HCT116 (cell line): ENCODE results near the gene SLFN12L.

Source experiments
- EGR1 ChIP-seq: IDR thresholded peaks from 2 replicates; pipeline ENCODE4 v1.6.1; 2012; ENCODE audit warnings: low read depth
- EZH2 ChIP-seq: fragments of 200-600 bp; sonication (generic); IDR thresholded peaks from 2 replicates; pipeline ENCODE4 v1.6.1; 2017; ENCODE audit warnings: antibody characterized with exemption, mixed run types
- EZH2phosphoT487 ChIP-seq: fragments of 200-600 bp; IDR thresholded peaks from 2 replicates; pipeline ENCODE4 v1.6.1; 2018; ENCODE audit warnings: antibody characterized with exemption, borderline replicate concordance
- POLR2A ChIP-seq: IDR thresholded peaks from 2 replicates; pipeline ENCODE4 v1.7.0; 2011; ENCODE audit warnings: borderline replicate concordance; ENCODE audit not compliant: insufficient read depth, insufficient read length; ENCODE audit errors: extremely low read depth
- POLR2AphosphoS5 ChIP-seq: IDR thresholded peaks from 2 replicates; pipeline ENCODE4 v1.6.1; 2011; ENCODE audit warnings: mild to moderate bottlenecking, low read depth, low read length, moderate library complexity
- RAD21 ChIP-seq: IDR thresholded peaks from 2 replicates; pipeline ENCODE4 v1.6.1; 2012; ENCODE audit warnings: low read depth, mild to moderate bottlenecking
- SP1 ChIP-seq: IDR thresholded peaks from 2 replicates; pipeline ENCODE4 v1.6.1; 2012; ENCODE audit warnings: low read depth
- SRF ChIP-seq: IDR thresholded peaks from 2 replicates; pipeline ENCODE4 v1.6.1; 2012; ENCODE audit warnings: low read depth
- YY1 ChIP-seq: IDR thresholded peaks from 2 replicates; pipeline ENCODE4 v1.6.1; 2011; ENCODE audit warnings: low read length, low read depth, moderate library complexity, mild to moderate bottlenecking; ENCODE audit not compliant: insufficient replicate concordance; ENCODE audit errors: extremely low read depth
- TF ChIP-seq, protein P1 (sequence below), 3 experiments: fragments of 200-600 bp in 1 of 3; sonication (generic) in 1 of 3; IDR thresholded peaks in 2 of 3; conservative IDR thresholded peaks in 1 of 3; 2 replicates each; pipeline ENCODE4 v1.5.1; 2012 to 2017; ENCODE audit warnings: low read depth in 2 of 3, low read length in 2 of 3, antibody characterized with exemption in 1 of 3, borderline replicate concordance in 1 of 3, control low read depth in 1 of 3, mild to moderate bottlenecking in 1 of 3, mixed read lengths in 1 of 3, mixed run types in 1 of 3, moderate library complexity in 1 of 3; ENCODE audit not compliant: insufficient read depth in 1 of 3
- TF ChIP-seq, protein P2 (sequence below): IDR thresholded peaks from 2 replicates; pipeline ENCODE4 v1.6.1; 2012
- TF ChIP-seq, protein P3 (sequence below): IDR thresholded peaks from 2 replicates; pipeline ENCODE4 v1.6.1; 2012; ENCODE audit warnings: low read depth

DNA sequence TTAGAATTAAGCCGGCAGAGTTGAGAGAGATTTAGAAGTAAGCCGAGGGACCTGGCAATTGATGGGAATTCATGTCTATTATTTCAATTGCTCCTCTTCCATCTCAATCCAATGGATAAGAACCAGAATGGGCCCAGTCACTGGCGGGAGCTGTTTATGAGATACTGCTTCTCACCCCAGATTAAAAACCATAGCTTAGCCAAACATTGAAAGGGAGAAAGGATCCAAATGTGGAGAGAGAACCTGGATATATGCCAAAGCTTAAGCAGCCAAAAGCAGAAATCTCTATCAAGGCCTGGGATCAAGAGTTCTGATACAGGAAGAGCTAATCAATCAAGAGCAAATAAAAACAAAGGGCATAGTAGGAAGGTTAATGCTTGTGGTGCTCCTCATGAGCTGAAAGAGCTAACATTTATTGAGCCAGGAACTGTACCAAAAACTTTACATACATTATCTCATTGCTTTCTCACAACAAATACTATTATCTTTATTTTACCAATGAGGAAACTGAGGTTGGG is 2.8 kb downstream of the SLFN12L start:
- TF ChIP-seq, protein P1, sequence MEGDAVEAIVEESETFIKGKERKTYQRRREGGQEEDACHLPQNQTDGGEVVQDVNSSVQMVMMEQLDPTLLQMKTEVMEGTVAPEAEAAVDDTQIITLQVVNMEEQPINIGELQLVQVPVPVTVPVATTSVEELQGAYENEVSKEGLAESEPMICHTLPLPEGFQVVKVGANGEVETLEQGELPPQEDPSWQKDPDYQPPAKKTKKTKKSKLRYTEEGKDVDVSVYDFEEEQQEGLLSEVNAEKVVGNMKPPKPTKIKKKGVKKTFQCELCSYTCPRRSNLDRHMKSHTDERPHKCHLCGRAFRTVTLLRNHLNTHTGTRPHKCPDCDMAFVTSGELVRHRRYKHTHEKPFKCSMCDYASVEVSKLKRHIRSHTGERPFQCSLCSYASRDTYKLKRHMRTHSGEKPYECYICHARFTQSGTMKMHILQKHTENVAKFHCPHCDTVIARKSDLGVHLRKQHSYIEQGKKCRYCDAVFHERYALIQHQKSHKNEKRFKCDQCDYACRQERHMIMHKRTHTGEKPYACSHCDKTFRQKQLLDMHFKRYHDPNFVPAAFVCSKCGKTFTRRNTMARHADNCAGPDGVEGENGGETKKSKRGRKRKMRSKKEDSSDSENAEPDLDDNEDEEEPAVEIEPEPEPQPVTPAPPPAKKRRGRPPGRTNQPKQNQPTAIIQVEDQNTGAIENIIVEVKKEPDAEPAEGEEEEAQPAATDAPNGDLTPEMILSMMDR (IDR thresholded peaks at IDR 0.05 in 2 of 3, conservative IDR thresholded peaks at IDR 0.05 in 1 of 3; ENCODE audit: borderline replicate concordance in 1 of 3, insufficient read depth in 1 of 3, low read depth in 2 of 3, low read length in 2 of 3): no peak
- TF ChIP-seq, protein P2, sequence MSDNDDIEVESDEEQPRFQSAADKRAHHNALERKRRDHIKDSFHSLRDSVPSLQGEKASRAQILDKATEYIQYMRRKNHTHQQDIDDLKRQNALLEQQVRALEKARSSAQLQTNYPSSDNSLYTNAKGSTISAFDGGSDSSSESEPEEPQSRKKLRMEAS: no peak
- TF ChIP-seq, protein P3, sequence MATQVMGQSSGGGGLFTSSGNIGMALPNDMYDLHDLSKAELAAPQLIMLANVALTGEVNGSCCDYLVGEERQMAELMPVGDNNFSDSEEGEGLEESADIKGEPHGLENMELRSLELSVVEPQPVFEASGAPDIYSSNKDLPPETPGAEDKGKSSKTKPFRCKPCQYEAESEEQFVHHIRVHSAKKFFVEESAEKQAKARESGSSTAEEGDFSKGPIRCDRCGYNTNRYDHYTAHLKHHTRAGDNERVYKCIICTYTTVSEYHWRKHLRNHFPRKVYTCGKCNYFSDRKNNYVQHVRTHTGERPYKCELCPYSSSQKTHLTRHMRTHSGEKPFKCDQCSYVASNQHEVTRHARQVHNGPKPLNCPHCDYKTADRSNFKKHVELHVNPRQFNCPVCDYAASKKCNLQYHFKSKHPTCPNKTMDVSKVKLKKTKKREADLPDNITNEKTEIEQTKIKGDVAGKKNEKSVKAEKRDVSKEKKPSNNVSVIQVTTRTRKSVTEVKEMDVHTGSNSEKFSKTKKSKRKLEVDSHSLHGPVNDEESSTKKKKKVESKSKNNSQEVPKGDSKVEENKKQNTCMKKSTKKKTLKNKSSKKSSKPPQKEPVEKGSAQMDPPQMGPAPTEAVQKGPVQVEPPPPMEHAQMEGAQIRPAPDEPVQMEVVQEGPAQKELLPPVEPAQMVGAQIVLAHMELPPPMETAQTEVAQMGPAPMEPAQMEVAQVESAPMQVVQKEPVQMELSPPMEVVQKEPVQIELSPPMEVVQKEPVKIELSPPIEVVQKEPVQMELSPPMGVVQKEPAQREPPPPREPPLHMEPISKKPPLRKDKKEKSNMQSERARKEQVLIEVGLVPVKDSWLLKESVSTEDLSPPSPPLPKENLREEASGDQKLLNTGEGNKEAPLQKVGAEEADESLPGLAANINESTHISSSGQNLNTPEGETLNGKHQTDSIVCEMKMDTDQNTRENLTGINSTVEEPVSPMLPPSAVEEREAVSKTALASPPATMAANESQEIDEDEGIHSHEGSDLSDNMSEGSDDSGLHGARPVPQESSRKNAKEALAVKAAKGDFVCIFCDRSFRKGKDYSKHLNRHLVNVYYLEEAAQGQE: no peak
- no peak for TF ChIP-seq SRF
- no peak for TF ChIP-seq SP1
- no peak for TF ChIP-seq YY1
- TF ChIP-seq RAD21: no peak
- no peak for TF ChIP-seq POLR2AphosphoS5
- TF ChIP-seq POLR2A: no peak
- no peak for TF ChIP-seq EGR1
- no peak for TF ChIP-seq EZH2phosphoT487
- no peak for TF ChIP-seq EZH2
